Caco-2 (cell line): ENCODE results near the gene PTK7. TPM values are rescaled to one million over a fixed set of nuclear protein-coding genes. Genes with fewer than 3 reads are reported as not detected.
A peak's percentile ranks its signal among the peaks of the same experiment; 100 is the strongest.

Experiments used
- BruUV-seq: library from RNA; stranded (reverse); fragments of 400-500 nt; replicated peaks from 2 replicates; lab custom pipeline; 2021; lab: Mats Ljungman, UMichigan
- CTCF ChIA-PET: fragments of 300-600 bp; sonication (Branson Sonifier 250); formaldehyde crosslinking; loops from one replicate; lab custom pipeline; 2022; ENCODE audit warnings: antibody characterized with exemption; lab: Charles Lee
- POLR2A ChIA-PET: fragments of 300-600 bp; sonication (Branson Sonifier 250); formaldehyde crosslinking; loops from one replicate; lab custom pipeline; 2022; ENCODE audit warnings: antibody characterized with exemption; lab: Charles Lee
- DNase-seq, 2 experiments: peaks; one replicate each; pipeline versions ENCODE4 v3.0.0 to v3.0.0-alpha.2; 2020 to 2022
- H3K27me3 ChIP-seq: replicated peaks from 2 replicates; pipeline ENCODE4 v1.6.0; 2011; ENCODE audit warnings: low read length; ENCODE audit not compliant: control insufficient read depth, insufficient read depth
- H3K36me3 ChIP-seq: 2 replicates; pipeline ENCODE4 v1.5.1; 2011; ENCODE audit warnings: low read length; ENCODE audit not compliant: control insufficient read depth, insufficient read depth
- H3K4me1 ChIP-seq: fragments of 250-450 bp; sonication (Bioruptor Pico); 2 replicates; pipeline ENCODE4 v1.5.1; 2020; ENCODE audit warnings: mild to moderate bottlenecking
- H3K4me3 ChIP-seq: 2 replicates; pipeline ENCODE4 v1.5.1; 2011; ENCODE audit warnings: low read depth, mild to moderate bottlenecking, control low read depth, low read length
- H3K9me3 ChIP-seq: fragments of 250-450 bp; sonication (Bioruptor Pico); 2 replicates; pipeline ENCODE4 v1.5.1; 2020; ENCODE audit warnings: mild to moderate bottlenecking, moderate library complexity
- H3K27ac Mint-ChIP-seq: one replicate; pipeline ENCODE4 v1.8.0; 2022; ENCODE audit warnings: mixed read lengths; ENCODE audit not compliant: unreplicated experiment
- H3K27me3 Mint-ChIP-seq: one replicate; pipeline ENCODE4 v1.8.0; 2022; ENCODE audit warnings: mixed read lengths; ENCODE audit not compliant: insufficient read depth, unreplicated experiment
- H3K36me3 Mint-ChIP-seq: one replicate; pipeline ENCODE4 v1.8.0; 2022; ENCODE audit warnings: mild to moderate bottlenecking, mixed read lengths; ENCODE audit not compliant: insufficient read depth, unreplicated experiment
- H3K4me1 Mint-ChIP-seq: one replicate; pipeline ENCODE4 v1.8.0; 2022; ENCODE audit warnings: low read depth, mixed read lengths; ENCODE audit not compliant: unreplicated experiment
- H3K4me3 Mint-ChIP-seq: one replicate; pipeline ENCODE4 v1.8.0; 2022; ENCODE audit warnings: mild to moderate bottlenecking, moderate library complexity, mixed read lengths; ENCODE audit not compliant: unreplicated experiment
- H3K9me3 Mint-ChIP-seq: one replicate; pipeline ENCODE4 v1.8.0; 2022; ENCODE audit warnings: mixed read lengths; ENCODE audit not compliant: unreplicated experiment
- intact Hi-C: fragments of 100-400 bp; cut with micrococcal nuclease; formaldehyde crosslinking; loops from one replicate; pipeline ENCODE4 v1.10.0; 2022; ENCODE audit not compliant: unreplicated experiment
- total RNA-seq: library from RNA; stranded (reverse); gene quantifications from 2 replicates; pipeline ENCODE4 v1.2.3, GENCODE V29; 2022
- TF ChIP-seq, protein P1 (sequence below), 2 experiments: fragments of 200-600 bp in 1 of 2; IDR thresholded peaks; 1 replicate in 1 of 2; 2 replicates in 1 of 2; pipeline versions ENCODE4 v1.5.1 to v1.8.0; 2011 to 2022; ENCODE audit warnings: antibody characterized with exemption in 1 of 2, control low read depth in 1 of 2, inconsistent platforms in 1 of 2, low read depth in 1 of 2, low read length in 1 of 2, mild to moderate bottlenecking in 1 of 2, moderate library complexity in 1 of 2; ENCODE audit not compliant: insufficient read depth in 1 of 2, severe bottlenecking in 1 of 2, unreplicated experiment in 1 of 2

Gene PTK7
- total RNA-seq, 1 experiment from 2014 or later = 180 TPM

DNA sequence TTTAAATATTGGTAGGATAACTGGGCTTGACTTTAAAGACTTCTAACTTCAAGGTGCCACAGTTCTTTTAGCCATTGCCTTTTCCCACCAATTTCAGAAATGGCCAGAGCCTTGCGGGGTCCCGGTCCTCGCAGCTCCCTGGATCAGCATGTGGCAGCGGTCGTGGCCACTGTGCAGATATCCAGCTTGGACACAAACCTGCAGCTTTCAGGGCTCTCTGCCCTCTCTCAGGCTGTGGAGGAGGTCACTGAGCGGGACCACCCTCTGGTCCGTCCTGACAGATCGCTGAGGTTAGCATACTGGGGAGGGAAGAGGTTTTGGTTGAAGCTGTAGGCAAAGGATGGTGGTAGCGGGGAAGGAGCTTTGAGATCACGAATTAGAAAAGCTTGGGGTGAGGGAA lies 112.3 kb downstream of the PTK7 start:
- no peak overlapping the region for H3K4me3 Mint-ChIP-seq
- H3K4me1 Mint-ChIP-seq = peaks cover 8% of the 10 kb centered on the region
- ChIA-PET POLR2A (no interaction called here), CTCF (no interaction called here)
- Histone ChIP-seq H3K9me3 (no peaks in the 10 kb centered on the region), H3K27me3 (no peaks in the 10 kb centered on the region), H3K4me3 (no peak overlapping the region), H3K36me3 (no peaks in the 10 kb centered on the region), H3K4me1 (no peaks in the 10 kb centered on the region)
- peak in 1 of 2 experiments; percentile 5 for DNase-seq
- no TSS peak for BruUV-seq
- no peaks in the 10 kb centered on the region for H3K9me3 Mint-ChIP-seq
- TF ChIP-seq, protein P1, sequence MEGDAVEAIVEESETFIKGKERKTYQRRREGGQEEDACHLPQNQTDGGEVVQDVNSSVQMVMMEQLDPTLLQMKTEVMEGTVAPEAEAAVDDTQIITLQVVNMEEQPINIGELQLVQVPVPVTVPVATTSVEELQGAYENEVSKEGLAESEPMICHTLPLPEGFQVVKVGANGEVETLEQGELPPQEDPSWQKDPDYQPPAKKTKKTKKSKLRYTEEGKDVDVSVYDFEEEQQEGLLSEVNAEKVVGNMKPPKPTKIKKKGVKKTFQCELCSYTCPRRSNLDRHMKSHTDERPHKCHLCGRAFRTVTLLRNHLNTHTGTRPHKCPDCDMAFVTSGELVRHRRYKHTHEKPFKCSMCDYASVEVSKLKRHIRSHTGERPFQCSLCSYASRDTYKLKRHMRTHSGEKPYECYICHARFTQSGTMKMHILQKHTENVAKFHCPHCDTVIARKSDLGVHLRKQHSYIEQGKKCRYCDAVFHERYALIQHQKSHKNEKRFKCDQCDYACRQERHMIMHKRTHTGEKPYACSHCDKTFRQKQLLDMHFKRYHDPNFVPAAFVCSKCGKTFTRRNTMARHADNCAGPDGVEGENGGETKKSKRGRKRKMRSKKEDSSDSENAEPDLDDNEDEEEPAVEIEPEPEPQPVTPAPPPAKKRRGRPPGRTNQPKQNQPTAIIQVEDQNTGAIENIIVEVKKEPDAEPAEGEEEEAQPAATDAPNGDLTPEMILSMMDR (IDR thresholded peaks at IDR 0.05; ENCODE audit: insufficient read depth in 1 of 2, low read depth in 1 of 2, low read length in 1 of 2, severe bottlenecking in 1 of 2, unreplicated experiment in 1 of 2) = no peak
- no peaks in the 10 kb centered on the region for H3K27me3 Mint-ChIP-seq
- intact Hi-C loops = no loop called here
- no peaks in the 10 kb centered on the region for H3K36me3 Mint-ChIP-seq
- no peak overlapping the region for H3K27ac Mint-ChIP-seq

DNA sequence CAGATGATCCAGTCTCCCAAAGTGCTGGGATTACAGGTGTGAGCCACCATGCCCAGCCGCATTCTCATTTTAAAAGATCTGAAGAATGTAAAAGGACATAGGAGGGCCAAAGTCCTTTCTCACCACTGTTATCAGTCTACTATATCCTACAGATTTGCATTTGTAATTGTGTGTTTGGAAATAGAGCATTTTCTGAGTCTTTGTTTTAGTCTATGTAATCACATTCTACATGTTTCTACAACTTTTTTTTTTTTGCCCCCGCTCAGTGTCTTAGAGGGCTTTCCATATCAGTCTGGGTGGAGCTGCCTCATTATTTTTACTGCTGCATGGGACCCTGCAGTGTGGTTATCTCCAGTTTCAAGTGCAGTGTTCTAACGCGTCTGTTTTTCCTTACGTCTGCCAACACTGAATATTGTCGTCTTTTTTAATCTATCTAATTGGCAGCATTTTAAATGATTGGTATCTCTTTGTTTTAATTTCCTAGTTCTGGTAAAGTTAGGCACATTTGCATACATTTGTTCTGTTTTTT lies 113.7 kb downstream of the PTK7 start:
- no peaks in the 10 kb centered on the region for H3K9me3 Mint-ChIP-seq
- H3K36me3 ChIP-seq = no peaks in the 10 kb centered on the region
- no peak overlapping the region for H3K4me3 ChIP-seq
- TF ChIP-seq, protein P1 (IDR thresholded peaks at IDR 0.05; ENCODE audit: insufficient read depth in 1 of 2, low read depth in 1 of 2, low read length in 1 of 2, severe bottlenecking in 1 of 2, unreplicated experiment in 1 of 2) = no peak
- H3K27me3 ChIP-seq = no peaks in the 10 kb centered on the region
- DNase-seq = peak in 1 of 2 experiments; percentile 10
- no peak overlapping the region for H3K4me3 Mint-ChIP-seq
- no peaks in the 10 kb centered on the region for H3K27me3 Mint-ChIP-seq
- no TSS peak for BruUV-seq
- intact Hi-C loops = no loop called here
- ChIA-PET POLR2A (no interaction called here), CTCF (no interaction called here)
- H3K4me1 Mint-ChIP-seq = peaks cover 5% of the 10 kb centered on the region
- no peaks in the 10 kb centered on the region for H3K36me3 Mint-ChIP-seq
- no peaks in the 10 kb centered on the region for H3K4me1 ChIP-seq
- no peak overlapping the region for H3K27ac Mint-ChIP-seq
- H3K9me3 ChIP-seq = no peaks in the 10 kb centered on the region

DNA sequence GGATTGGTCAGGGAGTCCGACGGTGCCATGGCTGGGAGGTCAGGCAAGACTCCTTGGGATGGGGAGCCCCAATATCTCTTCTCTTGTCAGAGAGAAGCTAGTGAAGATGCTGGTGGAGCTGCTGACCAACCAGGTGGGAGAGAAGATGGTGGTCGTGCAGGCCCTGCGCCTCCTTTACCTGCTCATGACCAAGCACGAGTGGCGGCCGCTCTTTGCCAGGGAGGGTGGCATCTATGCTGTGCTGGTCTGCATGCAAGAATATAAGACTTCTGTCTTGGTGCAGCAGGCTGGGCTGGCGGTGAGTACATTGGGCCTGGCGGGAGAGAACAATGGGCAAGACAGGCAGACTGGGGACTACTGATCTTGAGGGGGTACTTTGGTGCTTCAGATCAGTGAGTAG lies 116.8 kb downstream of the PTK7 start:
- DNase-seq = no peak
- Mint-ChIP-seq H3K27me3 (no peaks in the 10 kb centered on the region), H3K4me3 (no peak overlapping the region), H3K36me3 (no peaks in the 10 kb centered on the region), H3K27ac (peak overlapping the region; percentile 25), H3K9me3 (no peaks in the 10 kb centered on the region), H3K4me1 (peaks cover 5% of the 10 kb centered on the region)
- intact Hi-C loops = no loop called here
- ChIA-PET CTCF (no interaction called here), POLR2A (no interaction called here)
- Histone ChIP-seq H3K36me3 (no peaks in the 10 kb centered on the region), H3K4me1 (no peaks in the 10 kb centered on the region), H3K27me3 (no peaks in the 10 kb centered on the region), H3K9me3 (no peaks in the 10 kb centered on the region), H3K4me3 (no peak overlapping the region)
- no TSS peak for BruUV-seq
- TF ChIP-seq, protein P1 (IDR thresholded peaks at IDR 0.05; ENCODE audit: insufficient read depth in 1 of 2, low read depth in 1 of 2, low read length in 1 of 2, severe bottlenecking in 1 of 2, unreplicated experiment in 1 of 2) = no peak
